DOHH2 (cell line): ENCODE measurements around the gene TCF12.

Source experiments
- EZH2phosphoT487 ChIP-seq: fragments of 200-600 bp; sonication (generic); IDR thresholded peaks from 2 replicates; pipeline ENCODE4 v1.6.1; 2017; ENCODE audit warnings: borderline replicate concordance, mild to moderate bottlenecking, antibody characterized with exemption, low read length, moderate library complexity, mixed read lengths
- TF ChIP-seq, protein P1 (sequence below): fragments of 200-600 bp; sonication (generic); IDR thresholded peaks from one replicate; pipeline ENCODE4 v1.5.1; 2014; ENCODE audit warnings: antibody characterized with exemption, mild to moderate bottlenecking, low read depth, low read length; ENCODE audit not compliant: poor library complexity, severe bottlenecking

DNA sequence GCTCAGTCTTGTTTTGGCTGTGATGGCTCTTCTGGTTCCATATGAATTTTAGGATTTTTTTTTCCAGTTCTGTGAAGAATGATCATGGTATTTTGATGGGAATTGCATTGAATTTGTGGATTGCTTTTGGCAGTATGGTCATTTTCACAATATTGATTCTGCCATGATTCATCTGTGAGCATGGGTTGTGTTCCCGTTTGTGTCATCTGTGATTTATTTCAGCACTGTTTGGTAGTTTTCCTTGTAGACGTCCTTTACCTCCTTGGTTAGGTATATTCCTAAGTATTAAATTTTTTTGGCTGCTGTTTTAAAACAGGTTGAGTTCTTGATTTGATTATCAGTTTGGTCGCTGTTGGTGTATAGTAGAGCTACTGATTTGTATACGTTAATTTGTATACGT, 18.5 kb downstream of the TCF12 start:
- TF ChIP-seq, protein P1, sequence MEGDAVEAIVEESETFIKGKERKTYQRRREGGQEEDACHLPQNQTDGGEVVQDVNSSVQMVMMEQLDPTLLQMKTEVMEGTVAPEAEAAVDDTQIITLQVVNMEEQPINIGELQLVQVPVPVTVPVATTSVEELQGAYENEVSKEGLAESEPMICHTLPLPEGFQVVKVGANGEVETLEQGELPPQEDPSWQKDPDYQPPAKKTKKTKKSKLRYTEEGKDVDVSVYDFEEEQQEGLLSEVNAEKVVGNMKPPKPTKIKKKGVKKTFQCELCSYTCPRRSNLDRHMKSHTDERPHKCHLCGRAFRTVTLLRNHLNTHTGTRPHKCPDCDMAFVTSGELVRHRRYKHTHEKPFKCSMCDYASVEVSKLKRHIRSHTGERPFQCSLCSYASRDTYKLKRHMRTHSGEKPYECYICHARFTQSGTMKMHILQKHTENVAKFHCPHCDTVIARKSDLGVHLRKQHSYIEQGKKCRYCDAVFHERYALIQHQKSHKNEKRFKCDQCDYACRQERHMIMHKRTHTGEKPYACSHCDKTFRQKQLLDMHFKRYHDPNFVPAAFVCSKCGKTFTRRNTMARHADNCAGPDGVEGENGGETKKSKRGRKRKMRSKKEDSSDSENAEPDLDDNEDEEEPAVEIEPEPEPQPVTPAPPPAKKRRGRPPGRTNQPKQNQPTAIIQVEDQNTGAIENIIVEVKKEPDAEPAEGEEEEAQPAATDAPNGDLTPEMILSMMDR: no peak
- TF ChIP-seq EZH2phosphoT487: no peak
